Body of pancreas (tissue), 4 donors: Measurements from ENCODE around the gene DESI1.

Experiments used
- CTCF ChIP-seq, 7 experiments: fragments of 450-650 bp in 4 of 7; fragments of 200-600 bp in 3 of 7; sonication (generic) in 3 of 7; IDR thresholded peaks; one replicate each; pipeline ENCODE4 v1.5.1; 2016 to 2019; ENCODE audit warnings: antibody characterized with exemption in 7 of 7
- POLR2A ChIP-seq, 3 donors: fragments of 450-650 bp; IDR thresholded peaks; one replicate each; pipeline ENCODE4 v1.6.1; 2016; ENCODE audit warnings: antibody characterized with exemption in 3 of 3, mild to moderate bottlenecking in 2 of 3

- TF ChIP-seq CTCF (IDR thresholded peaks at IDR 0.05) (no peak), POLR2A (IDR thresholded peaks at IDR 0.05) (no peak)
These were observed 39.6 kb upstream of the DESI1 start for GRCh38 chr22:41660416-41660815.
